HUDEP-2 (cell line): ENCODE data around the gene DIP2C.

ENCODE experiments used
- DNase-seq, 76 experiments: peaks; one replicate each; lab custom pipeline; 2025; ENCODE audit not compliant: unreplicated experiment in 76 of 76; lab: John Stamatoyannopoulos, UW

The DIP2C gene

DNA sequence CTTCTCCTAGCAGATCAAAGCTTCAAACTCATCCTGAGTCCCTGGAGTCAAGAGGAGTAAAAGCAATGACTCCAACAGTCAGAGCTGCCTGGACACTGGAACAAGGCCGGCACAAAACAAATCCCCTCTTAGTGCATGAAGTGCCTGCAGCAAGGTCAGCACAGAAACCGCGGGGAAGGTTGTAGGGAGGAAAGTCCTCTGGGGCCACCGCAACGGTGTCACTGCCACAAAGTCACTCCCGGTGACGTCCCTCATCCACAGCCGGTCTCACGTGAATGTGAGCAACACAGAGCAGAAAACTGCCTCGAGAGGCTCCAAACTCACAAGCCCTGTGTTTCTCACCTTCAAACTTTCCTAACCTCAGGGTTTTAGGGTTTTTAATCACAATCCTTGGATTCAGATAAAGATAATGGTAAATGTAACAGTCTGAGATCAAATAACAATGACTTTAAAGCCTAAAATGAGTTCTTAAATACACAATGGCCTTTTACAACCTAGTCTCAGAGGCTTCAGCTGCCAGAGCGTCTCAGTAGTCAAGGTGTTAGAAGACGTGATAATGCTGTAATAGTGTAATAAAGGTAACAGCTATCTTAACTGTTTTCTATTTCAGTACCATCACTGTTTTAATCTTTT lies 279.9 kb downstream of the DIP2C start:
- no peak for DNase-seq

DNA sequence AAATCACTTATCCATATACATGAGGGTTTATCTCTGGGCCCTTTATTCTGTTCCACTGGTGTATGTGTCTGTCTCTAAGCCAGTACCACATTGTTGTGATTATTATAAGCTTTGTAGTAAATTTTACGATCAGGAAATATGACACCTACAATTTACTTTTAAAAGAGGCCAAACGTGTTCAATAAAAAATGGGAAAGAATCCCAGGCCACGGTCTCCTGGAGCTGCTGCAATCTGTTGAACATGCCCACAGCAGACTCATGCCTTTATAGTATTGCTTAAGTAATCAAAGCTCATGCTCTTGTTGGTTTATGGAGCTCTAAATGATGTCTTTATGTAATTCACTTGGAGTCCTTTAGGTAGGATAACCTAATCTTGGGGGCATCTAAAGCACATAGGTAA lies 281.2 kb downstream of the DIP2C start:
- DNase-seq: no peak

DNA sequence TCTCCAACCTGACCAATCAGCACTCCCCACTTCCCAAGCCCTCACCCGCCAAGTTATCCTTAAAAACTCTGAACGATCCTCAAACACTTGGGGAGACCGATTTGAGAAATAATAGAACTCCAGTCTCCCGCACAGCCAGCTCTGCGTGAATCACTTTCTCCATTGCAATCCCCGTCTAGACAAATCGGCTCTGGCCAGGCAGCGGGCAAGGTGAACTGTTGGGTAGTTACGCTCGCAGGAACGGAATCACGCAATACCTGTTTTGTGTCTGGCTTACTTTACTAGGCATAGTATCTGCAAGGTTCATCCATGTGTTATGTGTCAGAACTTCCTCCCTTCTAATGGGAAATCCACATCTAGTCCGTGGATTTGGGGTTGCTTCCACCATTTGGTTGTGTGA lies 282.5 kb downstream of the DIP2C start:
- DNase-seq: no peak

DNA sequence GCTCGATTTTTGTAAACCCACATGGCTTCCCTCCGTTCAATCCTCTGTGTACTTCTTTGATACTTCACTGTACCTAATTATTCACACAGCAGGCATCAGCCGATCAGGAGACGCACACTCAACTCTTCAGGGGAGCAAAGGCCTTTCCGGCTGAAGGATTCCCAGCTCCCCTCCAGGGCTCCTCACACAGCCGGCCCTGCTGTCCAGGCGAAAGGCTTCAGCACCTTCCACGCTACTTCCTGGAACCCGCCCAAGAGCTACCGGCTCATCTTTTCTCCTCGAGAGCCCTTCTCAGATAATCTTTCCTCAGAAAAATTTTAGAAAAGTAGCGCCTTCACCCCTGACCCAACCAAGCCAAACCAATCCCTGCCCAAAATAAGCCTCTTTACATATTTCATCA lies 283.8 kb downstream of the DIP2C start:
- no peak for DNase-seq

DNA sequence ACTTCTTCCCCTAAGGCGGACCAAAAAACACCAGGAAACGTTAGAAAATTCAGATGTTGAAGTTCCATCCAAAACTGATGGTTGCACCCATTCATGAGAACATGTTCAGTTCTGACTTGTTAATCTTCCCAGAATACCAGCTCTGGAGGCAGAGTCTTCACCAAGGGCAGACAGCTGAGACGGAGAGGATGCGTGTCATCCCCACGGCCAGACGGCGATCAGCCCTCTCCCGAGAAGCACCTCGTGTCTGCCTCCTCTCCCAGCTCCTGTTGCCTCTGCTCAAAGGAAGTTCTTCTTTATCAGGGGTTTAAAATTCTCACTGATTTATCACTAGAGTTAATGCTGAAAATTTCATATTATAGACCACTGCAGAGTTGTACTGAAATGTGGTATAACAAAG lies 284.5 kb downstream of the DIP2C start:
- DNase-seq: no peak

DNA sequence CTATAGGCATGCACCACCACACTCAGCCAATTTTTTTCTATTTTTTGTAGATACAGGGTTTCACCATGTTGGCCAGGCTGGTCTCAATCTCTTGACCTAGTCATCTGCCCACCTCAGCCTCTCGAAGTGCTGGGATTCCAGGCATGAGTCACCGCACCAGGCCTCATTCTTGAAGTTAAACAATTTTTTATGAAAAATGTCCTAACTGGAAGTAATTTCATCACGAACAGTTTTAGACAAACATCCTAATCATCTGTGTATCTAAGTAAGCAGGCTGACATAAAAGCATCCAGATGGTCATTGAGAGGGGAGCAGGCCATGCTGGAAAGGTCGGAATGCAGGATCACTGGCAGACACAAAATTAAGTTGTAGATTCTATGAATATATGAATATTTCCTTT lies 285.1 kb downstream of the DIP2C start:
- no peak for DNase-seq

DNA sequence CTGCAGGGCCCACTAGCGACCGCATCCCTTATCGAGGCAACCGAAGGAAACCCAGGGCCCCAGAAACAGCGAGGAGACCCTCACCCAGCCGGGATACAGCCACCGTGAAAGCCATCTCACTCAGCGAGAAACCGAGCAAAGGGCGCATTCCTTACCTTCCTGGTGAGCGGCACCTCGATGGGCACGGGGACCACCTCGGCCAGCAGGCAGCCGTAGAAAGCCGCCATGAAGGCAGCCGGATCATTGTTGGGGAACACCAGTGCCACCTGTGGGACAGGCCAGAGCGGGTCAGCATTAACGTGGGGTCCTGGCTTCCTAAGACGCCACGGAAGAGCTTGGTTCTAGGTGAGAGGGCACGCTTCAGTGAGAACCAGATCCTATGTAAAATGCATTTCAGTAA lies 290.5 kb downstream of the DIP2C start:
- DNase-seq: no peak

DNA sequence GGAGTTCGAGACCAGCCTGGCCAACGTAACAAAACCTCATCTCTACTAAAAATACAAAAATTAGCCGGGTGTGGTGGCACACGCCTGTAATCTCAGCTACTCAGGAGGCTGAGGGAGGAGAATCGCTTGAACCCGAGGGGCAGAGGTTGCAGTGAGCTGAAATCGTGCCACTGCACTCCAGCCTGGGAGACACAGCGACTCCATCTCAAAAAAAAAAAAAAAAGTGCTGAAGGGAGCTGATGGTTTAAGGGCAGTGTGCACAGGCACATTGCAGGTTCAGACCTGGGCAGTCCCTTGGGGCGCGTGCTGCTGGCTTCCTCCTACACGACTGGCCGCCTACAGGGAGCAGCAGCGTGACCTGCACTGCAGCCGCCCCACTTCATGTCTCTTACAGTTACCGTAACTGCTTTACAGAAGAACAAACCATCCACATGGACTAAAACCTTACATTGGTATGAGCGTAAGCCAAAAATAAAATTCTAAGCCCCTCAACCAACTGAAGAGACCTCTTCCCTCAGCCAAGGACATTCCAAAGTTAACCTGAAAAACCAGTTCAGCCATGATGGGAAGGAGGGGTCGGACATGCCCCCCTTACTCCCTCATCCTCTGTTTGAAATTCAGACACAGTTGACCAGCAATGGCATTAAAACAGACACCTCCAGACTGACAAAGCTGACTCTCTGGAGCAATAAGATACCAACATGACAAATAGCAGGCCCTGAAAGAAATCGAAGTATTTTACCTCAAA lies 292.0 kb downstream of the DIP2C start:
- no peak for DNase-seq

DNA sequence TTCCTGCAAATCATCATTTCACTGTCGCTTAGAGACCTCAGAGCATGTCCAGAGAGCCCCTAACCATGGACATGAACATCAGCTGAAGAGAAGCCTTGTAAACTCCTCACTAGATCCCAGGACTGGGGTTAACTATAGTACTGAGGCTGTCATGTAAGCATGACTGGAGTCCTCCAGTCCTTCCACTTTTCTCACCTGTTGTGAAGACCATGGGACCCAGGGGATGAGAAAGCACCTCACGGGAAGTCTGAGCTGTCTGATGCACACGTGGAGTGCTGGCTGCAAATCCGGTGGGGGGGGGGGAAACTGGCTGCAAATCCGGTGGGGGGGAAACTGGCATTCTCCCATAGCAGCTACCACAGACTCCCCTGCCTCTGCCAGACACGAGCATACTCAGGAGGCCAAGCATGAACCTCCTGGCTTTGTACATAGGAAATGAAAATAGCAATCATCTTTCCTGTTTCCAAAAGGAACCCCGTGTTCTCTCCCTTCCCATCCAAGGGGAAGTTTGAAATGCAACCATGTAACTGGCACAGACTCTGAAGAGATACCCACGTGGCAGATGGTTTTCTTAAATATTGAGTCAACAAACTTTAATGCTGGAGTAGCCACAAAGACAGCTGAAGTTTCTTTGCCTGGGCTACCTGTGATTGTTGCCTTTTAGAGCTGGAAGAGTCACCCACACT lies 292.8 kb downstream of the DIP2C start:
- DNase-seq: no peak

DNA sequence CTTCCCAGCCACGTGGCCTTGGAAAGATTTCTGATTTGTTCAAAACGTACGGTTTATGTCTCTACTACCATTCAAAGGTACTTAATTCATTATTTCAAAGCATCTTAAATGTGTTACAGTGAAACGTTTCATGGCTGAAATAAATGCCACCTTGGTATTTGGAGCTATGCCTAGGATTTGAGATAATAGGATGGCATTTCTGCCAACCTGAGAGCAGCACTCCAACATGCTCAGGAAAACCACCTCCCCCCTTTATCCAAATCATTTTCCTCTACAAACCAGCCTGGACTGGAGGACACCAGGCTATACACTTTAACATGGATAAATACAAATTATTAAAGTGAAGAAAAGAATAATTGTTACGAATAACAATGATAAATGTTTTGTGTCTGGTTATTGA lies 293.4 kb downstream of the DIP2C start:
- no peak for DNase-seq

DNA sequence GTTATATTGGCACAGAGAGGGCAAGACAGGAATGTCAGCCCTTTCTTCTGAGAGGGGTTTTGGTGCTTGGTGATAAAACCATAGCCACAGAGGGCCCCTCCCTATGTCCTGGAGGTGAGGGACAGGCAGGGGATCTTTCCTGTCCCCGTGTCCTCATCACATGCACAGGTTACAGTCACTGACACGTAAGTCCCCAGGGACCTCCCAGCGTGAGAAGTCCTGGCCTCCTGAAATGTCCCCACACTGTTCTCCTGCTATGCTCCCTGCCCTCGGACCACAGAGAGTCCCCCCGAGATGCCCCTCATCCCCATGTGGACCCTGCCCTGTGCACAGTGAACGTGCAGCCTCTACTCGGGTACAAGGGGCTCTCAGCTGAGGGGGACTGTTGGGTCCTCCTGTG lies 293.8 kb downstream of the DIP2C start:
- no peak for DNase-seq

DNA sequence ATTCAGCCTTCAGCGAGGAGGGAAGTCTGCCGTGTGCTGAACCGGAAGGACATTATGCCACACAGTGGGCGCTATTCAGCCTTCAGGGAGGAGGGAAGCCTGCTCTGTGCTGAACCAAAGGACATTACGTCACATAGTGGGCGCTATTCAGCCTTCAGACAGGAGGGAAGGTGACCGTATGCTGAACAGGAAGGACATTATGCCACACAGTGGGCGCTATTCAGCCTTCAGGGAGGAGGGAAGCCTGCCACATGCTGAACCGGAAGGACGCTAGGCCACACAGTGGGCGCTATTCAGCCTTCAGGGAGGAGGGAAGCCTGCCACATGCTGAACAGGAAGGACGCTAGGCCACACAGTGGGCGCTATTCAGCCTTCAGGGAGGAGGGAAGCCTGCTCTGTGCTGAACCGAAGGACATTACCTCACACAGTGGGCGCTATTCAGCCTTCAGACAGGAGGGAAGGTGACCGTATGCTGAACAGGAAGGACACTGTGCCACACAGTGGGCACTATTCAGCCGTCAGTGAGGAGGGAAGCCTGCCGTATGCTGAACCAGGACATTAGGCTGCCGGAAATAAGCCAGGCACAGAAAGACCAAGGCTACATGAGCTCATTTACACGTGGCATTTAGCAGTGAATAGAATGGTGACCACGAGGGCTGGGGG lies 294.9 kb downstream of the DIP2C start:
- peak in 1 of 76 experiments; percentile 5 for DNase-seq

DNA sequence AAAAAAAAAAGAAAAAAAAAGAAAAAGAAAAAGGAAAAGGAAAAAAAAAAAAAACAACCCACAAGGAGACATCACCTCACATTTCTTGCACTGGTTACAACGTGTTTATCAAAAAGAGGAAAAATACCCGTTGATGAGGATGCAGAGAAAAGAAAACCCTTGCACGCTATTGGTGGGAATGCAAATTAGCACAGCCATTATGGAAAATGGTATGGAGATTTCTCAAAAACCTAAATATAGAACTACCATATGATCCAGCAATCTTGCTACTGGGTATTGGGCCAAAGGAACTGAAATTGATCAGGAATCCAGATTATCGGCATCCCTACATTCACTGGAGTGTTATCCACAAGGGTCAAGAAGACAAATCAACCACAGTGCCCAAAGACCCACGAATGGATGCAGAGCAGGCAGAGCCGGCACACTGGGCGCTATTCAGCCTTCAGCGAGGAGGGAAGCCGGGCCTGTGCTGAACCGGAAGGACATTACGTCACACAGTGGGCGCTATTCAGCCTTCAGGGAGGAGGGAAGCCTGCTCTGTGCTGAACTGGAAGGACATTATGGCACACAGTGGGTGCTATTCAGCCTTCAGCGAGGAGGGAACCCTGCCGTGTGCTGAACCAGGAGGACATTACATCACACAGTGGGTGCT lies 295.6 kb downstream of the DIP2C start:
- DNase-seq: no peak

DNA sequence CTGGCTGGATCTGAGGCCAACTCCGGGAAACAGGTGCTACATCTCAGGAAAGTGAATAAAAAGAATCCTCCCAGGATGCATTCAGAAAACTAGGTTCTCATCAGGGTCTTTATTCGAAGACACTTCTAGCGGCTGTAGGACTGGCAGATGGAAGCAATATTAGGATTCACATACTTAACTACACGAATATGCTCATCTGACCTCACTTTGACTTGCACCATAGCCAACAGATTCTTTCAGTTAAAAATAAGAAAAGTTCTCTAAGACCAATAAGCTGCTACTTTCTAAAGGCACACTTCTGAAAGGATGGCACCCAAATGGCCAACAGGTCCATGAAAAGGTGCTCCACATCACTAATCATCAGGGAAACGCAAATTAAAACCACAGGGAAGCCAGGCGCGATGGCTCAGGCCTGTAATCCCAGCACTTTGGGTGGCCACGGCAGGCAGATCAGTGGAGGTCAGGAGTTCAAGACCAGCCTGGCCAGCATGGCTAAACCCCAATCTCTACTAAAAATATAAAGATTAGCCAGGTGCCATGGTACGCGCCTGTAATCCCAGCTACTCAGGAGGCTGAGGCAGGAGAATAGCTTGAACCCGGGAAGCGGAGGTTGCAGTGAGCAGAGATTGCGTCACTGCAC lies 296.2 kb downstream of the DIP2C start:
- DNase-seq: no peak

DNA sequence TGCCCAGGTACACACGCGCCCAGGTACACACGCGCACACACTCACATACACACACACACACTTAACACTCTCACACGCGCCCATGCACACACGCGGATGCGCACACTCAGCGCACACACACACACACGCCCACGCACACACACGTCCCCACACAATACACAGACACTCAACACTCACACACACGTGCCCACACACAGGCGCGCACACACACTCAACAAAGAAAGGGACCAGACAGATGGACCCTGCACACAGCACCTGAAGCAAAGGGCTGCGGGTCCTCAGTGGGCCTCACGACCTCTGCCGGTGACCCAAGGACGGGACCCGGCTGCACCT lies 296.8 kb downstream of the DIP2C start:
- no peak for DNase-seq

DNA sequence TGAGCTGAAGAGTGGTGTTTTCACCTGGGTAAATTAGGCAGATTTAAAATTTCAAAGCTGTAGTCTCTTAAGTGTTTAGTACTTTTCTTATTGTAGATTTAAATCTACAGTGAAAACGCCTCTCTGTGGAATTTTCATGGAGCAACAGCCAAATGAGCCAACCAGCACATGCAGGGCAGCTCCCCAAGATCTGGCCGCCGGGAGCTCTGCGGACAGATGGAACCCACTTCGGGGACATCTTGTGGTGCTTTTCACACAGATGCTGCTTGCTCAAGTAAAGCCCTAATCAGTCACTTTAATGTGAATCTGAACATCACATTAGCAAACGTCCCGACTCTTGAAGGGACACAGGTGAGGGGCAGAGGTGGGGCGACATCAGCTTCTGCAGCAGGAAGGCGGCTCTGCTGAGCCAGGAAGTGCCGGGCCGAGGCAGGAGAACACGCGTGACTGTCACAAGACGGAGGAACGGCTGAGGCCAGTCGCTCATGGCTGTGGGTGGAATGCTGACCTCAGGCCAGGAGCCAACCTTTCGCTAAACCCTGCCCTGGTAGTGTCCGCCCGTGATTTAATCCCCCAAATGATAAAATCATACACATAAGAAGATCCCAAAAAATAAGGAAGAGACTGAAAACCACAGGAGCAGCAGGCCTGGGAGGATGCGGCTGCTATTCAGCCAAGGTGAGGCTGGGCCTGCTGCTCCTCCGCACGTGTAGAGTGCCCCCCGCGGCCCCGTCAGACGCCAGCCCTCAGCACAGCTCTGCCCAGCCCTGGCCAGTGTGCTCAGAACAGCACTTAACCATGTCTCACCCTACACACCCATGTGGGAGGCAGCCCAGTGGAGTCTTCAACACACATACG lies 297.4 kb downstream of the DIP2C start:
- no peak for DNase-seq

DNA sequence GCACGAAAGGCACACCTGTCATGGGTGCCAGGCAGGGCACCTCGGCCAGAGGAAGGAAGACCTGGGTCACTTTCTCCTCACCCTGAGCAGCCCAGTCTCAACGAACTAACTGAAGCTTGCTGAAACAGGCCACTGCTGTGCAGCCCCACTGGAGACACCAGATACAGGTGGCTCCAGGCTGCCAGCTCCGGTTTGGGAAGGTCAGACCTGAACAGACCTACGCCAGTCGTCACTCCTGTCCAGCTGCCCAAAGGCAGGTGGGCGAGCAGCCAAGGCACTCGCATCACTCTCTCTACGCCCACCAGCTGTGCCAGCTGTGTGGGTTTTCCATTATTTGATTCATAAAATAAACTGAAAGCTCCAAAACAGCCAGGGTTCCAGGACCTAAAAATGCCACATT lies 298.2 kb downstream of the DIP2C start:
- DNase-seq: no peak

DNA sequence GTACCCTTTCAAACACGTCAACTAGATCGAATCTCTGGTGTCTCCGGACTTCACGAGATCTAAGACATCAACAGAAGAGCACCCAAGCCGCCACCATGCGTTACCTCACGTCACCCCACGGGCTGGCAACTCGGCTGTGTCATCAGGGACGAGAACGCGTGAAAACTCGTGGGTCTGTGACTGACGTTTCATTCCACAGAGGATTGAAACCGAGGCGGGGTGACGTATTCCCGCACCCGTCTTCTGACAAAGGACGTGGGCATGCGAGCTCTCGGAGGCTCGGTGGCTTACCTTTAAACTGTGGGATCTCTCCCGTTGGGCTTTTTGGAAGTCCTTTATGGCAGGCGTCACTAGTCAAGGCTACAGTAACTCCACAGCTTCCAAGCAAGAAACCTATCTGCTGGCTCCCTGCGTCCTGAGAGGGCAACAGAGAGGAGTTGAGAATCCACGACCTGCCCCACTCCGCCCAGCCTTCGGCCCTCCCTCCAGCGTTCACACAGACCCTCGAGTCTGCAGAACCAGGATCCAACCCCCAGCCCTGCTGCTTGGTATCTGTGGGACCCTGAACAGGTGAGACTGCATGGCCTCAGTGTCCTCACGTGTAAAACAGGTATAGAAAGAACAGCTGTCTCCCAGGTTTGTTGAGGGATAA lies 298.9 kb downstream of the DIP2C start:
- no peak for DNase-seq

DNA sequence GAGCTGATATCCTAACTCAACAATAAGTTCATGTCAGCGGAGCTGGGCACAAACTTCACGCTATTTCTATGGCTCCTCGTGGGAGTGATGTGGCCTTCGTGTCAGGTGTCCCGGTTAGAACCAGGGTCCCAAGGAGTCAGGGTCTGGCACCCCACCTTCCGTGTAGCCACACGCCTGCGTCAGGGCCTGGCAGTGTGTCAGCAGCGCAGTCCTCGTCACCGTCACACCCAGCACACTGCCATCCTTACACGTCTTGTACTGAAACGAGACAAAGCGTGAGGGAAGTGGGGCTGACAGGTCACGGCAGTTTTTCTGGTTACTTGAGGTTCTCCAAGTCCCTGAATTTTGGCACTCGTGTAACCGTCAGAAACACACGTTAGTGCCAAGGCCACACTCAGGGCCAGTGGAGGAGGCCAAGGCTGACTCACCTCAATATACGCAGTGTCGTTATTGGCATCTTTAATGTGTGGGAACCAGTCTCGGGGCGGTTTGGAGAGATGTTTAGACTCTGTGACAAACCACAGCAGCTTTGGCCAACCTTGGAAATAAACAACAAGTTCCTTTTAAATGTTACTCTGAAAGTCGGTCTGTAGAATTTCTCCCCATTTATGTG lies 299.5 kb downstream of the DIP2C start:
- DNase-seq: no peak
